ENCODE measurements around the gene RNF7. TPM values are rescaled to one million over a fixed set of nuclear protein-coding genes. Genes with fewer than 3 reads are reported as not detected.
A peak's percentile ranks its signal among the peaks of the same experiment; 100 is the strongest.

Gene RNF7
- total RNA-seq, 2 experiments from 2014 or later = 53.4 to 67.0 TPM

- no peaks in the 10 kb centered on the region for H3K9me3 Mint-ChIP-seq (ENCODE audit: low read depth)
- ATAC-seq (no peak), DNase-seq (no peak)
- no peaks in the 10 kb centered on the region for H3K4me1 Mint-ChIP-seq
- H3K4me3 Mint-ChIP-seq = no peak overlapping the region
- CTCF ChIA-PET = interaction anchor here (0.8 to 1.9 kb wide), 2 partner anchors 15 to 16 kb away, joined by 3 to 6 read pairs; partner anchors contain the start of gene RNF7
- H3K27ac Mint-ChIP-seq = no peak overlapping the region
- no peaks in the 10 kb centered on the region for H3K36me3 Mint-ChIP-seq
- H3K27me3 Mint-ChIP-seq = peaks cover 17% of the 10 kb centered on the region
Observed at GRCh38 chr3:141722081-141722480, 16.0 kb upstream of the RNF7 start.

- no peak overlapping the region for H3K27ac Mint-ChIP-seq
- CTCF ChIA-PET = interaction anchor here (0.8 to 1.9 kb wide), 2 partner anchors 14 to 16 kb away, joined by 3 to 6 read pairs; partner anchors contain the start of gene RNF7
- ATAC-seq (no peak), DNase-seq (no peak)
- no peaks in the 10 kb centered on the region for H3K36me3 Mint-ChIP-seq
- H3K4me1 Mint-ChIP-seq = no peaks in the 10 kb centered on the region
- H3K9me3 Mint-ChIP-seq (ENCODE audit: low read depth) = no peaks in the 10 kb centered on the region
- H3K4me3 Mint-ChIP-seq = no peak overlapping the region
- peaks cover 20% of the 10 kb centered on the region for H3K27me3 Mint-ChIP-seq
Observed at GRCh38 chr3:141722648-141723047, 15.4 kb upstream of the RNF7 start.

- H3K27me3 Mint-ChIP-seq = peaks cover 24% of the 10 kb centered on the region
- no peak overlapping the region for H3K27ac Mint-ChIP-seq
- H3K4me3 Mint-ChIP-seq = no peak overlapping the region
- no peaks in the 10 kb centered on the region for H3K36me3 Mint-ChIP-seq
- CTCF ChIA-PET = interaction anchor here (1.4 to 1.9 kb wide), 2 partner anchors 14 to 15 kb away, joined by 3 to 6 read pairs; partner anchors contain the start of gene RNF7
- H3K4me1 Mint-ChIP-seq = no peaks in the 10 kb centered on the region
- no peak for DNase-seq
- ATAC-seq = no peak
- no peaks in the 10 kb centered on the region for H3K9me3 Mint-ChIP-seq (ENCODE audit: low read depth)
Observed at GRCh38 chr3:141723255-141723654, 14.8 kb upstream of the RNF7 start.

GRCh38 chr3:141724186-141724585 lies 13.9 kb upstream of the RNF7 start:
- Mint-ChIP-seq H3K9me3 (ENCODE audit: low read depth) (no peaks in the 10 kb centered on the region), H3K27ac (no peak overlapping the region), H3K4me3 (no peak overlapping the region), H3K4me1 (no peaks in the 10 kb centered on the region), H3K27me3 (peaks cover 24% of the 10 kb centered on the region), H3K36me3 (no peaks in the 10 kb centered on the region)
- DNase-seq (no peak), ATAC-seq (no peak)
- CTCF ChIA-PET = interaction anchor here (1.4 to 1.9 kb wide), 2 partner anchors 13 to 14 kb away, joined by 3 to 6 read pairs; partner anchors contain the start of gene RNF7

- no peaks in the 10 kb centered on the region for H3K36me3 Mint-ChIP-seq
- H3K9me3 Mint-ChIP-seq (ENCODE audit: low read depth) = no peaks in the 10 kb centered on the region
- peaks cover 23% of the 10 kb centered on the region for H3K27me3 Mint-ChIP-seq
- DNase-seq (no peak), ATAC-seq (no peak)
- H3K4me1 Mint-ChIP-seq = no peaks in the 10 kb centered on the region
- no peak overlapping the region for H3K27ac Mint-ChIP-seq
- CTCF ChIA-PET = no interaction called here
- no peak overlapping the region for H3K4me3 Mint-ChIP-seq
Observed at GRCh38 chr3:141725036-141725435, 13.1 kb upstream of the RNF7 start.

- CTCF ChIA-PET = no interaction called here
- Mint-ChIP-seq H3K36me3 (no peaks in the 10 kb centered on the region), H3K4me1 (no peaks in the 10 kb centered on the region), H3K9me3 (ENCODE audit: low read depth) (no peaks in the 10 kb centered on the region), H3K27ac (no peak overlapping the region), H3K4me3 (no peak overlapping the region), H3K27me3 (peaks cover 16% of the 10 kb centered on the region)
- no peak for ATAC-seq
- no peak for DNase-seq
Observed at GRCh38 chr3:141726483-141726882, 11.6 kb upstream of the RNF7 start.

- no peak overlapping the region for H3K4me3 Mint-ChIP-seq
- no peaks in the 10 kb centered on the region for H3K4me1 Mint-ChIP-seq
- H3K9me3 Mint-ChIP-seq (ENCODE audit: low read depth) = no peaks in the 10 kb centered on the region
- ATAC-seq (no peak), DNase-seq (no peak)
- no peaks in the 10 kb centered on the region for H3K36me3 Mint-ChIP-seq
- H3K27me3 Mint-ChIP-seq = peaks cover 13% of the 10 kb centered on the region
- H3K27ac Mint-ChIP-seq = no peak overlapping the region
- CTCF ChIA-PET = no interaction called here
Observed at GRCh38 chr3:141728355-141728892, 9.7 kb upstream of the RNF7 start.

- ATAC-seq = no peak
- CTCF ChIA-PET = no interaction called here
- Mint-ChIP-seq H3K27me3 (peaks cover 13% of the 10 kb centered on the region), H3K4me1 (no peaks in the 10 kb centered on the region), H3K27ac (no peak overlapping the region), H3K36me3 (no peaks in the 10 kb centered on the region), H3K4me3 (no peak overlapping the region), H3K9me3 (ENCODE audit: low read depth) (no peaks in the 10 kb centered on the region)
- no peak for DNase-seq
Observed at GRCh38 chr3:141729240-141729639, 8.9 kb upstream of the RNF7 start.

GRCh38 chr3:141735176-141735575 lies 2.9 kb upstream of the RNF7 start:
- H3K27me3 Mint-ChIP-seq = no peaks in the 10 kb centered on the region
- no peak for ATAC-seq

GRCh38 chr3:141735770-141736465 lies 2.2 kb upstream of the RNF7 start:
- Mint-ChIP-seq H3K36me3 (peaks cover 4% of the 10 kb centered on the region), H3K27ac (no peak overlapping the region), H3K4me3 (no peak overlapping the region), H3K27me3 (no peaks in the 10 kb centered on the region), H3K4me1 (peaks cover 23% of the 10 kb centered on the region), H3K9me3 (ENCODE audit: low read depth) (no peaks in the 10 kb centered on the region)
- ATAC-seq = no peak
- DNase-seq = no peak
- CTCF ChIA-PET = interaction anchor here (0.6 to 1.6 kb wide), 3 partner anchors 13 to 156 kb away, joined by 3 to 6 read pairs (median 4); no protein-coding TSS in a partner anchor

More at GRCh38 chr3:141735176-141735575, 2.9 kb upstream of the RNF7 start:
- H3K27ac Mint-ChIP-seq = no peak overlapping the region
- peaks cover 15% of the 10 kb centered on the region for H3K4me1 Mint-ChIP-seq
- H3K9me3 Mint-ChIP-seq (ENCODE audit: low read depth) = no peaks in the 10 kb centered on the region
- CTCF ChIA-PET = interaction anchor here (0.6 to 2.3 kb wide), 3 partner anchors 9 to 178 kb away, joined by 3 to 6 read pairs (median 3); no protein-coding TSS in a partner anchor
- no peak overlapping the region for H3K4me3 Mint-ChIP-seq
- no peak for DNase-seq
- peaks cover 2% of the 10 kb centered on the region for H3K36me3 Mint-ChIP-seq

GRCh38 chr3:141737093-141737492 lies 1.0 kb upstream of the RNF7 start:
- no peak overlapping the region for H3K27ac Mint-ChIP-seq
- ATAC-seq = no peak
- no peaks in the 10 kb centered on the region for H3K27me3 Mint-ChIP-seq
- H3K9me3 Mint-ChIP-seq (ENCODE audit: low read depth) = no peaks in the 10 kb centered on the region
- peaks cover 6% of the 10 kb centered on the region for H3K36me3 Mint-ChIP-seq
- no peak overlapping the region for H3K4me3 Mint-ChIP-seq
- no peak for DNase-seq
- H3K4me1 Mint-ChIP-seq = peaks cover 30% of the 10 kb centered on the region
- CTCF ChIA-PET = interaction anchor here (1.3 to 1.6 kb wide), 2 partner anchors 14 to 138 kb away, joined by 4 to 6 read pairs; no protein-coding TSS in a partner anchor

- peaks cover 9% of the 10 kb centered on the region for H3K36me3 Mint-ChIP-seq
- peak overlapping the region; percentile 75 for H3K4me3 Mint-ChIP-seq
- CTCF ChIA-PET = interaction anchor here (0.9 to 3.1 kb wide), 15 partner anchors 15 to 542 kb away, joined by 3 to 38 read pairs (median 6); no protein-coding TSS in a partner anchor
- DNase-seq = no peak
- peaks cover 32% of the 10 kb centered on the region for H3K4me1 Mint-ChIP-seq
- no peaks in the 10 kb centered on the region for H3K9me3 Mint-ChIP-seq (ENCODE audit: low read depth)
- H3K27me3 Mint-ChIP-seq = no peaks in the 10 kb centered on the region
- no peak for ATAC-seq
- peak overlapping the region; percentile 89 for H3K27ac Mint-ChIP-seq
Observed at GRCh38 chr3:141737678-141738021, 448 bp upstream of the RNF7 start.

- no peaks in the 10 kb centered on the region for H3K9me3 Mint-ChIP-seq (ENCODE audit: low read depth)
- peaks cover 16% of the 10 kb centered on the region for H3K36me3 Mint-ChIP-seq
- H3K4me3 Mint-ChIP-seq = peak overlapping the region; percentile 86
- DNase-seq = peak; percentile 50
- no peak for ATAC-seq
- peaks cover 39% of the 10 kb centered on the region for H3K4me1 Mint-ChIP-seq
- peak overlapping the region; percentile 100 for H3K27ac Mint-ChIP-seq
- CTCF ChIA-PET = interaction anchor here (0.7 to 3.1 kb wide), 28 partner anchors 9 to 541 kb away, joined by 3 to 38 read pairs (median 4); partner anchors contain the start of gene ATP1B3
- no peaks in the 10 kb centered on the region for H3K27me3 Mint-ChIP-seq
Observed at GRCh38 chr3:141738891-141739363, 829 bp downstream of the RNF7 start.
